ENCODE measurements around the gene KIF5A.

GRCh38 chr12:57539134-57539768 lies 10.6 kb upstream of the KIF5A start:
- TF ChIP-seq POLR2AphosphoS5 (IDR thresholded peaks at IDR 0.05; ENCODE audit: low read depth, low read length), result no peak
- no peak for TF ChIP-seq TAF1 (IDR thresholded peaks at IDR 0.05; ENCODE audit: borderline replicate concordance, low read depth, low read length)
- TF ChIP-seq POLR2A (IDR thresholded peaks at IDR 0.05; ENCODE audit: low read depth, low read length), result no peak

Data from GM12892 (cell line).